ENCODE data around the gene UBAP1. TPM values are rescaled to one million over a fixed set of nuclear protein-coding genes. Genes with fewer than 3 reads are reported as not detected.
"Not testable (repeated sequence)": the region's sequence is repeated elsewhere in the genome, so short reads cannot be mapped to it uniquely, and the experiment has no call there.

UBAP1 gene
- total RNA-seq, 1 donor from 2014 or later = 35.8 TPM

- Mint-ChIP-seq H3K4me1 (peaks cover 3% of the 10 kb centered on the region), H3K27ac (ENCODE audit: unreplicated experiment) (no peak overlapping the region), H3K9me3 (no peaks in the 10 kb centered on the region), H3K4me3 (no peak overlapping the region), H3K36me3 (ENCODE audit: low read depth) (peaks cover 14% of the 10 kb centered on the region), H3K27me3 (ENCODE audit: low read depth) (no peaks in the 10 kb centered on the region)
- no peak for DNase-seq (ENCODE audit: low read depth, low spot score)
- TF ChIP-seq CTCF (conservative IDR thresholded peaks at IDR 0.05) = no peak
Observed at GRCh38 chr9:34246453-34246852, 67.6 kb downstream of the UBAP1 start.

GRCh38 chr9:34247782-34248181 is 68.9 kb downstream of the UBAP1 start:
- not testable (repeated sequence) for H3K27me3 Mint-ChIP-seq (ENCODE audit: low read depth); H3K4me1 Mint-ChIP-seq; DNase-seq (ENCODE audit: low read depth, low spot score); H3K36me3 Mint-ChIP-seq (ENCODE audit: low read depth); H3K9me3 Mint-ChIP-seq; H3K27ac Mint-ChIP-seq (ENCODE audit: unreplicated experiment); H3K4me3 Mint-ChIP-seq
- peak; percentile 21 for TF ChIP-seq CTCF (conservative IDR thresholded peaks at IDR 0.05)

- no peak for DNase-seq (ENCODE audit: low read depth, low spot score)
- peaks cover 6% of the 10 kb centered on the region for H3K36me3 Mint-ChIP-seq (ENCODE audit: low read depth)
- no peak for TF ChIP-seq CTCF (conservative IDR thresholded peaks at IDR 0.05)
- no peaks in the 10 kb centered on the region for H3K4me1 Mint-ChIP-seq
- peak overlapping the region; percentile 17 for H3K4me3 Mint-ChIP-seq
- no peak overlapping the region for H3K27ac Mint-ChIP-seq (ENCODE audit: unreplicated experiment)
- no peaks in the 10 kb centered on the region for H3K9me3 Mint-ChIP-seq
- no peaks in the 10 kb centered on the region for H3K27me3 Mint-ChIP-seq (ENCODE audit: low read depth)
Observed at GRCh38 chr9:34249274-34249673, 70.4 kb downstream of the UBAP1 start.

GRCh38 chr9:34250721-34251120 is 71.9 kb downstream of the UBAP1 start:
- Mint-ChIP-seq H3K27me3 (ENCODE audit: low read depth) (no peaks in the 10 kb centered on the region), H3K36me3 (ENCODE audit: low read depth) (peaks cover 6% of the 10 kb centered on the region), H3K27ac (ENCODE audit: unreplicated experiment) (no peak overlapping the region), H3K4me1 (no peaks in the 10 kb centered on the region), H3K9me3 (no peaks in the 10 kb centered on the region), H3K4me3 (no peak overlapping the region)
- TF ChIP-seq CTCF (conservative IDR thresholded peaks at IDR 0.05) = no peak
- DNase-seq (ENCODE audit: low read depth, low spot score) = no peak

GRCh38 chr9:34252016-34252415 is 73.2 kb downstream of the UBAP1 start:
- no peak overlapping the region for H3K27ac Mint-ChIP-seq (ENCODE audit: unreplicated experiment)
- no peak for TF ChIP-seq CTCF (conservative IDR thresholded peaks at IDR 0.05)
- no peaks in the 10 kb centered on the region for H3K4me1 Mint-ChIP-seq
- no peak for DNase-seq (ENCODE audit: low read depth, low spot score)
- H3K4me3 Mint-ChIP-seq = no peak overlapping the region
- peaks cover 6% of the 10 kb centered on the region for H3K36me3 Mint-ChIP-seq (ENCODE audit: low read depth)
- H3K27me3 Mint-ChIP-seq (ENCODE audit: low read depth) = no peaks in the 10 kb centered on the region
- H3K9me3 Mint-ChIP-seq = no peaks in the 10 kb centered on the region

Data from neural crest cell (in vitro differentiated cells).